GM12864 (cell line): Measurements from ENCODE around the gene PFKFB3.

Experiments used
- DNase-seq: peaks from one replicate; pipeline ENCODE4 v3.0.0-alpha.2; 2011; ENCODE audit warnings: low read depth
- H3K4me3 ChIP-seq: 2 replicates; pipeline ENCODE4 v1.5.1; 2011; ENCODE audit warnings: mild to moderate bottlenecking, low read depth, low read length, control low read depth
- TF ChIP-seq, protein P1 (sequence below): IDR thresholded peaks from 2 replicates; pipeline ENCODE4 v1.5.1; 2011; ENCODE audit warnings: low read depth, mild to moderate bottlenecking, moderate library complexity, low read length, control low read depth, inconsistent platforms; ENCODE audit errors: missing control alignments

PFKFB3 gene

GRCh38 chr10:6178581-6178980 lies 24.2 kb upstream of the PFKFB3 start:
- H3K4me3 ChIP-seq = no peak overlapping the region
- no peak for DNase-seq
- TF ChIP-seq, protein P1, sequence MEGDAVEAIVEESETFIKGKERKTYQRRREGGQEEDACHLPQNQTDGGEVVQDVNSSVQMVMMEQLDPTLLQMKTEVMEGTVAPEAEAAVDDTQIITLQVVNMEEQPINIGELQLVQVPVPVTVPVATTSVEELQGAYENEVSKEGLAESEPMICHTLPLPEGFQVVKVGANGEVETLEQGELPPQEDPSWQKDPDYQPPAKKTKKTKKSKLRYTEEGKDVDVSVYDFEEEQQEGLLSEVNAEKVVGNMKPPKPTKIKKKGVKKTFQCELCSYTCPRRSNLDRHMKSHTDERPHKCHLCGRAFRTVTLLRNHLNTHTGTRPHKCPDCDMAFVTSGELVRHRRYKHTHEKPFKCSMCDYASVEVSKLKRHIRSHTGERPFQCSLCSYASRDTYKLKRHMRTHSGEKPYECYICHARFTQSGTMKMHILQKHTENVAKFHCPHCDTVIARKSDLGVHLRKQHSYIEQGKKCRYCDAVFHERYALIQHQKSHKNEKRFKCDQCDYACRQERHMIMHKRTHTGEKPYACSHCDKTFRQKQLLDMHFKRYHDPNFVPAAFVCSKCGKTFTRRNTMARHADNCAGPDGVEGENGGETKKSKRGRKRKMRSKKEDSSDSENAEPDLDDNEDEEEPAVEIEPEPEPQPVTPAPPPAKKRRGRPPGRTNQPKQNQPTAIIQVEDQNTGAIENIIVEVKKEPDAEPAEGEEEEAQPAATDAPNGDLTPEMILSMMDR = no peak

DNA sequence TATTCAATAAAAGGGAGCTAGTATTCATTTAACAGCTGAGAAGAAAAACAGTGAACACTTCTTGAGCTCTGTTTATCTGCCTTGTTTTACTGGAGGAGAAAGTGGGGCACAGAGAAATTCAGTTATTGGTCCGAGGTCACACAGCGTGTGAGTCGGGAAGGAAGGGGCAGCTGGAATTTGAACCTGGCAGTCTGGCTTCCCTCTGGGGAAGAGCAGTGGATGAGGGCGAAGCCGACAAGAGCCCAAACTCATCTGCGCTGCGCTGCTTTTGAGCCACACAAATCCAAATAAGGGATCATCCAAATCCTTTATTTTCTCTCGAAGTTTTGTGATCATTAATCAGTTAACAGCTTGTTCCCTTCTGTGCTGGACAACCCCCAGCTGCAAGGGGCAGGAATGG lies 23.7 kb upstream of the PFKFB3 start:
- TF ChIP-seq, protein P1 = no peak

DNA sequence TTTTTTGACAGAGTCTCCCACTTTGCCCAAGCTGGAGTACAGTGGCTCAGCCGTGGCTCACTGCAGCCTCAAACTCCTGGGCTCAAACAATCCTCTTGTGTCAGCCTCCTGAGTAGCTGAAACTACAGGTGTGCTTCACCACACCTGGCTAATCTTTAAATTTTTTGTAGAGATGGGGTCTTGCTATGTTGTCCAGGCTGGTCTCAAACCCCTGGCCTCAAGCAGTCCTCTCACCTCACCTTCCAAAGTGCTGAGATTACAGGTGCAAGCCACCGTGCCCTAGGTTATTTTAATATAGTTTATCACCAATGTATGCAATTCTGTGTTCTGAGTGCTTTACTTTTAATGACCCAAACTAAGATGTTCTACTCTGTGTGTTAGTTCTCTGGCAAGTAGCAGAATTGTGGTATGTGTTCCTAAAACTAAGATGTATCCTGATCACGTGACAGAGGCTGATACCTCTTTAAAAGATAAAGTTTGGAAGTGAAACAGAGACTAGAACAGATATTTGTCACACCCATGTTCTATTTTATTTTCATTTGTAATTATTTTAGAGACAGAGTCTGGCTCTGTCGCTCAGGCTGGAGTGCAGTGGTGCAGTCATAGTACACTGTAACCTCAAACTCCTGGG lies 22.1 kb upstream of the PFKFB3 start:
- TF ChIP-seq, protein P1 = no peak
- H3K4me3 ChIP-seq = no peak overlapping the region
- no peak for DNase-seq

More for the DNA sequence above, 23.7 kb upstream of the PFKFB3 start:
- DNase-seq = no peak
- no peak overlapping the region for H3K4me3 ChIP-seq

DNA sequence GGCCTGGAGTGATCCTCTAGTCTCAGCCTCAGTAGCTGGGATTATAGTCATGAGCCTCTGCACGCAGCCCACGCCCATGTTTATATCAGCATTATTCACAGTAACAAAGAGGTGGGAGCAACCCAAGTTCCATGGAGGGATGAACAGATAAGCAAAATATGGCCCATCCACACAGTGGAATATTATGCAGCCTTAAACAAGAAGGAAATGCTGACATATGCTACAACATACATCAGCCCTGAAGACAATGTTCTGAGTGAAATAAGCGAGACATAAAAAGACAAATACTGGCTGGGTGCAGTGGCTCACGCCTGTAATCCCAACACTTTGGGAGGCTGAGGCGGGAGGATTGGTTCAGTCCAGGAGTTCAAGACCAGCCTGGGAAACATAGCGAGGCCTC lies 21.5 kb upstream of the PFKFB3 start:
- DNase-seq = no peak
- TF ChIP-seq, protein P1 = no peak
- H3K4me3 ChIP-seq = no peak overlapping the region

DNA sequence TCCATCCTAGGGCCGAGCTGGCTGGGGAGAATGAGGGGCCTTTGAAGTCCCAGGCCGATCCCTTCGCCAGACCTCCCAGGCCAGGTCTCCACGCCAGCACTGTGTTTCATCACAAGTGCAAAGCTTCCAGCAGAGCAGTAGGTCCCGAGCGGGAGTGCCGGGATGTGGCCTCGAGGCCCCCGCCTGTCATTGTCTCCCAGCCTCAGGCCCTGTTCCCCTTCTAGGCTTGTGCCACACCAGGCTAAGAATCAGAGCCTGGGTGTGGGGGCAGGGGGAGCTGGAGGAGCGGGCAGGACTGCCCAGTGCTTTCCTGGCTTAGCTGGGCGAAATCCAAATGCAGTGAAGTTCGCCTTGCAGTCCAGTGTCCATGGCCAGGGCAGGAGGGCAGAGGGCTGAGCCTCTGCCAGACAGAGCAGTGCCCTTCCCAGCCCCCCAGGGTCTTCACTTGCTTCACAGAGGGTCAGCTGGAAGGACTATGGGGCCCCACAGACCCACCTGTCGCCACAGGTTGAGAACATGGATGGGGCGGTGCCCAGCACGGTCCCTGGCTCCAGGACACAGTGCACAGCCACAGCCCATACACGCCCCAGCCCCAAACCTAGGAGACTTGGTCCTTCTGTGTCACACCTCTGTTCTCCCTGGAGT lies 20.2 kb upstream of the PFKFB3 start:
- TF ChIP-seq, protein P1 = no peak
- H3K4me3 ChIP-seq = no peak overlapping the region
- DNase-seq = no peak

DNA sequence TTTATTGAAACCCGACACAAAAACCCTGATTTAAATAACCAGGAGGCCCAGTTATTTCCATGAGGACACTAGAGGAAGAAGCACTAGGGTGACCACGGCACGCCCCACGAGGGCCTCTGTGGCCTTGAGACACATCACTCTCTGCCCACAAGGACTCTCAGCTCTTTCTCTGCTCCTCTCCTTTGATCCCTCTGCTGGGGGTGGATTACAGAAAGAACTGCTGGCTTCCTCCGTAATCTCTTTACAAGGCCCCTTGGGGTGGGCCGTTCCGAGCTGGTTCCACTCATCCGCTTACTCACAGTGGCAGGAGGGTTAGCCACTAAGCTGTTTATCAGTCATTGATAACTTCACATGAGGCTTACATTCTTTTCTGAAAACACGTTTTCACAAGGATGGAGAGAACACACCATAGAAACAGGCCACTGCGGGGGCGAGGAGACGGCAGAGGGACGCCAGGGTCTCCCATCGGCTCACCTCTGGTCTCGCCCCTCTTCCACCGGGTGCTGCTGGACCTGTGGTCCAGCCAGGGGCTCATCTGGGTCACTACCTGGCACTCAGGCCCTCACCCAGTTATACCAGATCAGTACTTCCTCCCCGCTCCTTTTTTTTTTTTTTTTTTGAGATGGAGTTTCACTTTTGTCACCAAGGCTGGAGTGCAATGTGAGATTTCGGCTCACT lies 17.6 kb upstream of the PFKFB3 start:
- H3K4me3 ChIP-seq = no peak overlapping the region
- no peak for DNase-seq
- TF ChIP-seq, protein P1 = no peak
